ENCODE results near the gene PCED1B.

Gene PCED1B

GRCh38 chr12:47234576-47235141, 155.2 kb downstream of the PCED1B start:
- DNase-seq (ENCODE audit: low spot score), result no peak

- no peak for DNase-seq (ENCODE audit: low spot score)
Measured at GRCh38 chr12:47235258-47236040, 156.0 kb downstream of the PCED1B start.

DNA sequence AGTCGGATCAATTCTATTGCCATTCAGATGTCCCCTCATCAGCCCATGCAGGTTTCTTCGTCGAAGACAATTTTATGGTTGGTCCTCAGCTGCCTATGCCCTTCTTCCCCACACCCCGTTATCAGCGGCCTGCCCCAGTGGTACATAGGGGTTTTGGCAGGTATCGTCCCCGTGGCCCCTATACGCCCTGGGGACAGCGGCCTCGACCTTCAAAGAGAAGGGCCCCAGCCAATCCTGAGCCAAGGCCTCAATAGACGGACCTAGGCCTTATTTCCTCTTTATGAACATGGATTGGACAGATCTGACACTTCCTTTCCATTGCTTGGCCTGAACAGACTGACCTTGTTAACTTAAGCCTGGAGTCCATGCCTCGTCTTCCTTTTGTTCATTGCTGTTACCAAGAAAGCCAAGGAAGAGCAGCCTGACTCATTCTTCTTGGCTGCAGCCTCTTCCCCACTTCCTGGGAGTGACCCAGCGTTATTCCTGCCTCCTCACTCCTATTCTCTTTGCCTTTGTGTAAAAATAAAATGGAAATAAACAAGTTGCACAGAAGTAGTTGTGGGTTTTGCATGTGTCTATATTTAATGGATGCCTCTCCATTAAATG, 156.8 kb downstream of the PCED1B start:
- no peak for DNase-seq (ENCODE audit: low spot score)

GRCh38 chr12:47237751-47238211, 158.4 kb downstream of the PCED1B start:
- no peak for DNase-seq (ENCODE audit: low spot score)

DNA sequence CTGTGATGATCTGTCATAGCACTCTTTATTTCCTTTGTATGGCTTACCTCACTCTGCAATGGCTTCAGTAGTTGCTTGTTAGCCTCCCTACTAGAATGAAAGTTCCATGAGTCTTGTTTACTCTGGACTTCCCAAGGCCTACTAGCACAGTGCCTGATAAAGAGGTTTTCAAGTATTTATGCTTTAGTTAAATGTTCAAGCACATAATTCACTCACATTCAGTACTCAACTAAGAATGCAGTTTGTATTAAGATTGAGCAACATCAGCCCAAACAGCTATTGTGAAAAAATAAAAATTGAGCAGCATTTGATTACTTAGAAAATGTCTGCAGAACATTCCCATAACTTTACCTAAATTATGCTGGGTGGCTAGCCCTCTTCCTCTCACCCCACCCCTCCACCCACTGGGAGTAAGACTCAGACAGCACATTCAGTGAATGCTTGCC, 159.3 kb downstream of the PCED1B start:
- DNase-seq (ENCODE audit: low spot score), result no peak

DNA sequence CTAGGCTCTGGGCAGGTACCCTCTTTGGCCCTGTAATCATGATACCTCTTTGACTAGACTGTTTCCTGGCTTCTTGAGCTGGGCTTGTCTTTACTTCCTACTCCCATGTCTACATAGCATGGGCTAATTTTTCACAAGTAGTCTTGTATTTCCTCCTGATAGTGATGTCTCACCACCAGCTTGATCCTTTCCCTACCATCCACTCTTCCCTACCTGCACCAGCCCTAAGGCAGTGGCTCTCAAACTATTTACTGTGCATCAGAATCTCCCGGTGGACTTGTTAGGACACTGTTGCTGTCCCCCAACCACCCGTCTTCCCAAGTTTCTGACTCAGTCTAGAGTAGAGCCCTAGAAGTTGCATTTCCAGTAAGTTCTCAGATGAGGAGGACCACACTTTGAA, 163.0 kb downstream of the PCED1B start:
- DNase-seq (ENCODE audit: low spot score), result no peak

- no peak for DNase-seq (ENCODE audit: low spot score)
Measured at GRCh38 chr12:47244835-47245234, 165.4 kb downstream of the PCED1B start.

DNA sequence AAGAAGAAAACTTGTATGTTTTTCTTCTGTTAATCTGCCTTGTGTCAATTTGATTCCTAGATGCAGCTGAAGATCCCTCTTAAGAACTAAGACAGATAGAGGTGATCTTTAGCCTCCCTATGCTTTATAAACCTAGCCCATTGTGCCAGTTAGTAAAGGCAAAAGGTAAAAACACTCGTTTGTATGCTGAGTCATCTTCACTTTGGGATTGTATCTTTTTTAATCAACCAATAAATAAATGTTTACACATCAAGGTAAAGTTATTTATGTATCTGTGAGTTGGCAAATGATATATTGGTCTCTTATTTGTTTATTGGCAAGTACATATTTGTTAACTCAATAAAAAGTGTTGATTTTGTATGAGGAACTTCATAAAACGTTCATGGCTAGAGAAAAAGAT, 166.2 kb downstream of the PCED1B start:
- DNase-seq (ENCODE audit: low spot score), result no peak

DNA sequence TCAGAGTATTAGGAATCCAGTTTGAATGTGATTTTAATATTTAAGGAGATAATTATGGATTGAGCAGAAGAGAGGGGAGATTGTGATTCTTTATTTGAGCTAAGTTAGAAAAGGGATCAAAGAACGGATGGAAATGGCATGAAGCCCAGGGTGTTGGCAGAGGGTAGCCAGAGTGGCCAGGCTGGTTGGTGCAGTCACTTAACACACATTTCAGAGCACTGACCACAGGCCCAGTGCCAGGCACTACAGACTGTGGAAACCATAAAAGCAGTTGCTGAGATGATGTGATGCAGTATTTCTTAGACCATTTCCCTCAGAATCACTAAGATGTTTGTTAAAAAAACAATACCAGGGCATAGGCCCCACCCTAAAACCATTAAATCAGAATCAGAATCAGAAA, 168.0 kb downstream of the PCED1B start:
- peak; percentile 29 for DNase-seq (ENCODE audit: low spot score)

GRCh38 chr12:47249082-47249481, 169.7 kb downstream of the PCED1B start:
- DNase-seq (ENCODE audit: low spot score), result no peak

GRCh38 chr12:47249719-47250357, 170.4 kb downstream of the PCED1B start:
- no peak for DNase-seq (ENCODE audit: low spot score)

DNA sequence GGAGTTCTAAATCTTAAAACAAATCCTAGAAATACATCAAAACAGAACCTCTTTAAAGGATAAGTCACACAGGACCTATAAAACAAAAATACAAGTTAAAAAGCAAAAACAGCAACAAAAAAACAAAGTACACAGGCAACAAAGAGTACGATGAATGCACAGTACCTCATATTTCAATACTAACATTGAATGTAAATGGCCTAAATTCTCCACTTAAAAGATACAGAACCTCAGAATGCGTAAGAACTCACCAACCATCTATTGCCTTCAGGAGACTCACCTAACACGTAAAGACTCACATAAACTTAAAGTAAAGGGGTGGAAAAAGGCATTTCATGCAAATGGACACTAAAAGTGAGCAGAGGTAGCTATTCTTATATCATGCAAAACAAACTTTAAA, 172.5 kb downstream of the PCED1B start:
- DNase-seq (ENCODE audit: low spot score), result no peak

DNA sequence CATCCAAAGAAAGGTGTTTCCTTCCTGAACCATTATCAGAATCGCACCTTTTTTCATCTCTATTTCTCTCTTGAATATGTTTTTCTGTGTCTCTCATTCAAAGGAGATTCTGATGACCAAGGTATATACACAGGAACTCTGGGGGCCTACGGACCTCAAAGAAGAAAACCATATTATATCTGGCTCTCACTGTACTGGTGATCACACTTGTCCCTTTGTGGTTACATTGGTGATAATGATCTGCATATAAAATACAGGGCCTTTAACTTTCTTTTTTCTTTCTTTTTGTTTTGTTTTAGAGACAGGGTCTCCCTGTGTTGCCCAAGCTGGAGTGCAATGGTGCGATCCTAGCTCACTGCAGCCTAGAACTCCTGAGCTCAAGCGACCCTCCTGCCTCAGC, 185.5 kb downstream of the PCED1B start:
- DNase-seq (ENCODE audit: low spot score), result no peak

- no peak for DNase-seq (ENCODE audit: low spot score)
Measured at GRCh38 chr12:47265391-47265790, 186.0 kb downstream of the PCED1B start.

GRCh38 chr12:47267571-47267970, 188.2 kb downstream of the PCED1B start:
- DNase-seq (ENCODE audit: low spot score), result no peak

DNA sequence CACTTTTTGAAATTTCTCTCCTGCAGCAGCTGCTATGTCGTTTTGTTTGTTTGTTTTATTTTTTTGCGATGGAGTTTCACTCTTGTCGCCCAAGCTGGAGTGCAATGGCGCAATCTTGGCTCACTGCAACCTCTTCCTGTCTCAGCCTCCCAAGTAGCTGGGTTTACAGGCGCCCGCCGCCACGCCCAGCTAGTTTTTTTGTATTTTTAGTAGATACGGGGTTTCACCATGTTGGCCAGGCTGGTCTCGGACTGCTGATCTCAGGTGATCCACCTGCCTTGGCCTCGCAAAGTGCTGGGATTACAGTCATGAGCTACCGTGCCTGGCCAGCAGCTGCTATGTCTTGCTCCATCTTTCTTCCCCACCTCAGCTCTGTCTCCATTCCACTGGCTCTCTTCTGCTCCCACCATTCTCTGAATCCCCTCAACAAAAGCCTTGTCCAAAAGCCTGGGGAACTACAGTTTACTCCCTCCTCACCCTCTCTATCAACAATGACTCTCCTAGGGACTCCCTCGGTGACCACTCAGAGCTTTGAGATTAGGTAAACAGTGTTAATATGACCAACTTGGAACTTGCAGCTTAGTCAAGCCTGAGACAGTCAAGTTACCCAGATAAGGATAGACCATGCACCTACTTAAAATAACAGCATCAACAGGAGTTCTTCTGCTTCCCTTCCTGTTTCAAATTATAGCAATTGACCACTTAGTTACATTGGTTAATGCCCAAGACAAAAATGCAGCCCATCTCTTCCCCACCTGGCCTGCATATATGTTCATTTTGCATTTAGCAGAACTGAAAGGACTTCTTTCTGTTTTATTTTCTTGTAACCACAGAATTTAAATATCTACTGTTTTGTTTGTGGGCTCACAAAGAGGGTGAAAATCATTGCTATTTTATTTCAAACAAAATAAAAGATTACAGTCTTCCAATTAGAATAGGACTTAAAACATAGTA, 189.4 kb downstream of the PCED1B start:
- DNase-seq (ENCODE audit: low spot score), result no peak

GRCh38 chr12:47269916-47270315, 190.5 kb downstream of the PCED1B start:
- DNase-seq (ENCODE audit: low spot score), result no peak

- no peak for DNase-seq (ENCODE audit: low spot score)
Measured at GRCh38 chr12:47270782-47271664, 191.6 kb downstream of the PCED1B start.

DNA sequence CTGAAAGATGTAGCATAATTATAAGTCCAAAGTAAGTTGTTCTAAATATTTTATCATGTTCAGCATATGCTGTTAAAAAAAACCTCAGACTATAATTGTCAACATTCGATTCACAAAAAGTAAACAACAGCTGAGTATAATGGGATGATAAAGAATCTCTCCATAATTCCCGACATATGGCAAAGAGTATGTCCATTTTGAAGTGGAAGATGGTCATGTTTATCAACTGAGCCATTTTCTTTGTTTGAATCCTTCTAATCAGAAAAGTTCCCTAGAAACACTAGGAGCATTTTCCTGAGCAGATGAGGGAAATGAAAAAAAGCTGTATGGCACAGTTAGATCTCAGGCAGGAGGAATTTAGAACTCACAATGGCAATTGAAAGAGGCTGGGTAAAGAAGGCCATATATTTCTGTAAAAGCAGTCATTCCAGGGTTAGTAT, 192.4 kb downstream of the PCED1B start:
- DNase-seq (ENCODE audit: low spot score), result no peak

DNA sequence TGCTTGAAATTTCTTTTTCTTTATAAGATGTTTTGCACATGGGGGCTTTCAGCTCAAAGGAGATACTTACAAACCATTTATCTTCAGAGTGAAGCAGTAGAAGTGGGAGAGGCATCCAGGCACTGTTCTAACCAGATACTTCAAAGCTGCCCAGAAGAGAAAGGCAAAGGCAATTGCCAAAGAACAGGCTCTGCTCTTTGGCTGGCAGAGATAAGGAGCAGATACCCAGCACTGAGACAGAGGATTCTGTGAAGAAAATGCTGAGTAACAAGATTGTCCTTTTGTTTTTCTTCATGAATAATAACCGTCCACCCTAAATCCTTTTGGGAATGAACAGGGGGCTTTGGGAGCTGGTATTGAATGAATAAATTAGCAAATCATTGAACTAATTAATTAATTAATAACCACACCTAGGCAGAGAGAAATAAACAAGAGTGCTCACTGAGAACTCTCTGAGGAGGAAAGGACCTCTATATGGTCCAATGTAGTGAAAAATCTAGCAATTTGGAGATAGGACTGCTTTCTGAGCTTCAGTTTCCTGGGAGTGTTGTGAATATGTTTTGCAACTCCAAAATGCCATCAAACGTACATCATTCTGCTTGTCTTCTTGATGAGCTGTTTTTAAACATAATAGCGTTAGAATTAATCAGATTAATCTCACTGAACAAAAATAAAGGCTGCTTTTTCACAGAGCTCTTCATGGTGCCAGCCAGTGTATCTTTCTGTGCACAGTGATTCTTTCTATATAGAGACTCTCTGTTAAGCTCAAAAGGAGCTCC, 193.2 kb downstream of the PCED1B start:
- no peak for DNase-seq (ENCODE audit: low spot score)
